ENCODE data around the gene RNF181. TPM values are rescaled to one million over a fixed set of nuclear protein-coding genes. Genes with fewer than 3 reads are reported as not detected.
"Not testable (repeated sequence)": the region's sequence is repeated elsewhere in the genome, so short reads cannot be mapped to it uniquely, and the experiment has no call there.

RNF181 gene
- total and polyA plus RNA-seq, 3 donors from 2014 or later, result 119 to 189 (median 137) TPM

DNA sequence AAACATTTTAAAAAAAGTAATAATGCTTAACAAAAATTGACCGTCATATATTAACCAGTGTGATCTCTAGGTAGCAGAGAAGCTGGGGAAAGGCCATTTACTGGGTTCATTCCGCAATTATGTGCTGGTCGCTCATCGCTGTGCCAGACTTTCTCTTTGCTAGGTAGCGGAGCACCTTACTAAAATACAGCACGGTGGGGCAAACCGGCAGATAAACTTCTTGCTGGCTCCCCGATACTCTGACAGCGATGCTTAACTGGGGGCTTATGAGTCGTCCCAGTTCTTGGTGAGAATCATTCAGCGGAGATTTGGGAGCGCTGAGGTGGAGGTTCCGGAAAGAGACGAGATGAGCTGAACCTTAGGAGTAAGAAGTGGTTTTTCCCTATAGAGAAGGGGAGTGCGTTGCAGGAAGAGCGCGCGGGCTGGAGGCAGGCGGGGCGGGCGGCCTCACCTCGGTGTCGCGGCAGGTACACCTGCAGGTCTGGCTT, 15.7 kb downstream of the RNF181 start:
- H3K4me1 ChIP-seq, result peaks cover 10% of the 10 kb centered on the region
- intact Hi-C loops (cut with DNase I; ENCODE audit: low total_unique reads), result no loop called here
- H3K36me3 ChIP-seq (ENCODE audit: low read depth, missing control alignments), result no peaks in the 10 kb centered on the region
- peak overlapping the region; percentile 78 to 86 for H3K27ac ChIP-seq
- TF ChIP-seq, protein P1, sequence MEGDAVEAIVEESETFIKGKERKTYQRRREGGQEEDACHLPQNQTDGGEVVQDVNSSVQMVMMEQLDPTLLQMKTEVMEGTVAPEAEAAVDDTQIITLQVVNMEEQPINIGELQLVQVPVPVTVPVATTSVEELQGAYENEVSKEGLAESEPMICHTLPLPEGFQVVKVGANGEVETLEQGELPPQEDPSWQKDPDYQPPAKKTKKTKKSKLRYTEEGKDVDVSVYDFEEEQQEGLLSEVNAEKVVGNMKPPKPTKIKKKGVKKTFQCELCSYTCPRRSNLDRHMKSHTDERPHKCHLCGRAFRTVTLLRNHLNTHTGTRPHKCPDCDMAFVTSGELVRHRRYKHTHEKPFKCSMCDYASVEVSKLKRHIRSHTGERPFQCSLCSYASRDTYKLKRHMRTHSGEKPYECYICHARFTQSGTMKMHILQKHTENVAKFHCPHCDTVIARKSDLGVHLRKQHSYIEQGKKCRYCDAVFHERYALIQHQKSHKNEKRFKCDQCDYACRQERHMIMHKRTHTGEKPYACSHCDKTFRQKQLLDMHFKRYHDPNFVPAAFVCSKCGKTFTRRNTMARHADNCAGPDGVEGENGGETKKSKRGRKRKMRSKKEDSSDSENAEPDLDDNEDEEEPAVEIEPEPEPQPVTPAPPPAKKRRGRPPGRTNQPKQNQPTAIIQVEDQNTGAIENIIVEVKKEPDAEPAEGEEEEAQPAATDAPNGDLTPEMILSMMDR (IDR thresholded peaks at IDR 0.05), result no peak
- TF ChIP-seq POLR2A (IDR thresholded peaks at IDR 0.05), result no peak
- H3K9me3 ChIP-seq, result no peaks in the 10 kb centered on the region
- 4 to 5% methylated on average over 22 to 24 of the region's 24 CpGs for WGBS, 2 donors
- H3K27me3 ChIP-seq, result no peaks in the 10 kb centered on the region
- H3K4me3 ChIP-seq, result peak overlapping the region; percentile 83 to 99
- no peak for DNase-seq

DNA sequence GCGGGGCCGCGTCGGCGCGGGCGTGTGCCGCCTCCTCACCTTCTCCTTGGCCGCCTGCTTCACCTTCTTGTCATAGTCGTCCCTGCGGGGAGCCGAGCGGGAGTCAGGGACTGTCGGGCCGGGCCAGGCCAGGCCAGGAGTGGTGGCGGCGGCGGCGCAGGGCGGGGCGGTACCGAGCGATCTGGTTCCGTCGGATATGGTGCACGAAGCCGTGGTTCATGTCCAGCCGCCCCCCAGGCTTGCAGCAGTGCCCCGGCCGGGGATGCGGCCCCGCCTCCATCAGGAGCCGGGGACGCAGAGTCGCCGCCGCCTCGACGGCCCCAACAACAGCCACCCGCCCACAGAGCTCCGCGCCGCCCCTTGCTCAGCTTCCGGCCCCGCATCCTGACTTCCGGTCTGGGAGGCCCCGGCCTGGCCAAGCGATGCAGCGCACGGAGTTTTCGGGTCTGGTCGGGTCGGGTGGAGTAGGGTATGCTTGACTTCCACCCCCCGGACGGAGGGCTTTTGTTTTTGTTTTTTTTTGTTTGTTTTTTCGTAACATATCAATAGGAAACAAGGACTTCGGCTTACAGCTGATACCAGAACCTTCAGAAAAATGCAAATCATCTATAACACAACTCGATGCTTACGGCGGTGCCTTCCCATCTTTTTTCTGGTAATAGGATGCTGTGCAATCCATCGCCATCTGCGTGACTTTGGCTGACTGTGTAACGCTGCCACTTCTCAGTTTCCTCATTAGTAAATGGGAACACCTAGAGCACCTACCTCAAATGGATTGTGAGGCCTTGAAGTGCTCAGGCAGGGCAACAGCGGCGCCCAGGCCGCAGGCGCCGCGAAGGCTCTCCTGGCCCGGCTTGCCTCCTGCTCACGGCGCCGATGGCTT, 16.4 kb downstream of the RNF181 start, which contains the start of gene C2orf68:
C2orf68 (minus strand) TSS at position 362 of the 883 bp plus-strand sequence; CDS start at position 280, 82 bp downstream.
- H3K4me3 ChIP-seq, result peak within 1 kb of the TSS; percentile 83 to 99
- H3K27ac ChIP-seq, result peak within 1 kb of the TSS; percentile 78 to 86
- TF ChIP-seq, protein P1 (IDR thresholded peaks at IDR 0.05), result no peak
- DNase-seq, result peak; percentile 95
- no peaks in the 10 kb centered on the region for H3K27me3 ChIP-seq
- intact Hi-C loops (cut with DNase I; ENCODE audit: low total_unique reads), result no loop called here
- peaks cover 11% of the 10 kb centered on the region for H3K4me1 ChIP-seq
- 5 to 12% methylated on average over 41 to 72 of the region's 73 CpGs for WGBS, 2 donors
- no peaks in the 10 kb centered on the region for H3K36me3 ChIP-seq (ENCODE audit: low read depth, missing control alignments)
- no peaks in the 10 kb centered on the region for H3K9me3 ChIP-seq

DNA sequence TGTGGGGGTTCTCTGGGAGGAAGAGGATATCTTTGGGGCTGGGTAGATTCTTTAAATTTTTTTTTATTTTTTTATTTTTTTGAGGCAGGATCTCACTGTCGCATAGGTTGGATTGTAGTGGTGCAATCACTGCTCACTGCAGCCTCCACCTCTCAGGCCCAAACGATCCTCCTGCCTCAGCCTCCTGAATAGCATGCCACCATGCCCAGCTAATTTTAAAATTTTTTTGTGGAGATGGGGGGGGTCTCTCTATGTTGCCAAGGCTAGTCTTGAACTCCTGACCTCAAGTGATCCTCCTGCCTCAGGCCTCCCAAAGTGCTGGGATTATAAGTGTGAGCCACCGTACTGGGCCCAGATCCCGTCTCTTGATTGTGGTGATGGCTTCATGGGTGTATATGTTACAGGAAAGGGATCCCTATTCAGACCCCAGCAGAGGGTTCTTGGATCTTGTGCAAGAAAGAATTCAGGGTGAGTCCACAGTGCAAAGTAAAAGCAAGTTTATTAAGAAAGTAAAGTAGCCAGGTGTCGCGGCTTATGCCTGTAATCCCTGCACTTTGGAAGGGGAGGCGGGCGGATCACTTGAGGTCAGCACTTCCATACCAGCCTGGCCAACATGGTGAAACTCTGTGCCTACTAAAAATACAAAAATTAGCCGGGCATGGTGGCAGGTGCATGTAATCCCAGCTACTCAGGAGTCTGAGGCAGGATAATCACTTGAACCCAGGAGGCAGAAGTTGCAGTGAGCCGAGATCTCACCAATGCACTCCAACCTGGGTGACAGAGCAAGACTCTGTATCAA, 18.4 kb downstream of the RNF181 start:
- WGBS, 2 donors, result 72 to 86% methylated on average over 10 of the region's 10 CpGs
- no peaks in the 10 kb centered on the region for H3K9me3 ChIP-seq
- H3K4me1 ChIP-seq, result peaks cover 19% of the 10 kb centered on the region
- no peak overlapping the region for H3K4me3 ChIP-seq
- H3K27ac ChIP-seq, result no peak overlapping the region
- DNase-seq, result no peak
- TF ChIP-seq, protein P1 (IDR thresholded peaks at IDR 0.05), result no peak
- no peak for TF ChIP-seq POLR2A (IDR thresholded peaks at IDR 0.05)
- H3K36me3 ChIP-seq (ENCODE audit: low read depth, missing control alignments), result no peaks in the 10 kb centered on the region
- no peaks in the 10 kb centered on the region for H3K27me3 ChIP-seq
- intact Hi-C loops (cut with DNase I; ENCODE audit: low total_unique reads), result no loop called here

DNA sequence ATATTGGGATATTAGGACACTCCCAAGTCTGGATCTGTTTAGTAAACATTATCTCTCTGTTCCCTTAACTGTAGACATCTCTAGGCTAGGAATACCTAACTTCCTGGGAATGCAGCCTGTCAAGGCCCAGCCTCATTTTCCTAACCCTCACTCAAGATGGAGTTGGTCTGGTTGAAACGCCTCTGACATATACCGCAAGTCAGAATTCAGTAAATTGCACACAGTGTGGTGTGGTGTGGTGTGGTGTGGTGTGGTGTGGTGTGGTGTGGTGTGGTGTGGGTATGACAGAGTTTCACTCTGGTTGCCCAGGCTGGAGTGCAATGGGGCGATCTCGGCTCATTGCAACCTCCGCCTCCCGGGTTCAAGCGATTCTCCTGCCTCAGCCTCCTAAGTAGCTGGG, 19.2 kb downstream of the RNF181 start:
- H3K9me3 ChIP-seq; H3K27me3 ChIP-seq; intact Hi-C loops (cut with DNase I; ENCODE audit: low total_unique reads); DNase-seq; H3K36me3 ChIP-seq (ENCODE audit: low read depth, missing control alignments); H3K4me3 ChIP-seq; H3K27ac ChIP-seq: not testable (repeated sequence)
- peaks cover 19% of the 10 kb centered on the region for H3K4me1 ChIP-seq
- 72 to 90% methylated on average over 6 to 7 of the region's 7 CpGs for WGBS, 2 donors

DNA sequence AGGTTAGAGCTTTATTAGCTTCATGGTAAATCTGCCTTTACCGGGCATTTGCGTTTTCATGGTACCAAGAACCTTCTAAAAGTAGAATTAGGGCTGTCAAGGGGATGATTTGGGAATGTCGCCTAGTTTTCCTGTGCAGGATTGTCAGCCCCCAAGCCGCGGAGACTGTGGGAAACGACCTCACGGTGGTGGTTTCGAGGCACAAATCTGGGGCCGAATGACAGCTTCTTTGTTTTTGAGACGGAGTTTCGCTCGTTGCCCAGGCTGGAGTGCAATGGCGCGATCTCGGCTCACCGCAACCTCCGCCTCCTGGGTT, 19.8 kb downstream of the RNF181 start:
- Histone ChIP-seq H3K4me3 (peak overlapping the region; percentile 70 to 82), H3K4me1 (peaks cover 19% of the 10 kb centered on the region), H3K27ac (peak overlapping the region in 1 of 2 donors; percentile 70), H3K36me3 (ENCODE audit: low read depth, missing control alignments) (no peaks in the 10 kb centered on the region), H3K9me3 (no peaks in the 10 kb centered on the region), H3K27me3 (no peaks in the 10 kb centered on the region)
- TF ChIP-seq, protein P1 (IDR thresholded peaks at IDR 0.05), result no peak
- no peak for TF ChIP-seq POLR2A (IDR thresholded peaks at IDR 0.05)
- intact Hi-C loops (cut with DNase I; ENCODE audit: low total_unique reads), result no loop called here
- DNase-seq, result no peak
- 56 to 72% methylated on average over 9 to 17 of the region's 17 CpGs for WGBS, 2 donors

DNA sequence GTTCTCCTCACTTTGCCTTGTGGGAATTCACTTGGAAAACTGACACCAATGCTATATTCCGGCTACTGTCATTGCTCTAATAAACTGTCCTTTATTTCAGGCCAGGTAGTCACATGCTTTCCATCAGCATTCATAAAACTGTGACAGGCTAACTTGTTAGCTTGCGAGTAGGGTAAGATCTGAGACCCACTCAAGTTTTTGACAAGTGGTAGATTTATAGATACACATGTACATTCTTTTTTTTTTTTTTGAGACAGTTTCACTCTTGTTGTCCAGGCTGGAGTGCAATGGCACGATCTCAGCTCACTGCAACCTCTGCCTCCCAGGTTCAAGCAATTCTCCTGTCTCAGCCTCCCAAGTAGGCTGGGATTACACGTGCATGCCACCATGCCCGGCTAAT, 22.2 kb downstream of the RNF181 start:
- H3K27ac ChIP-seq; H3K36me3 ChIP-seq (ENCODE audit: low read depth, missing control alignments); intact Hi-C loops (cut with DNase I; ENCODE audit: low total_unique reads); H3K9me3 ChIP-seq; H3K27me3 ChIP-seq; H3K4me3 ChIP-seq; DNase-seq: not testable (repeated sequence)
- 74 to 82% methylated on average over 5 of the region's 5 CpGs for WGBS, 2 donors
- H3K4me1 ChIP-seq, result peaks cover 14% of the 10 kb centered on the region

Measured in testis (tissue), 3 donors.